ENCODE data around the gene F7. TPM values are rescaled to one million over a fixed set of nuclear protein-coding genes. Genes with fewer than 3 reads are reported as not detected.

F7 gene
- total RNA-seq, 1 donor from 2014 or later = not detected

- no peaks in the 10 kb centered on the region for H3K36me3 Mint-ChIP-seq (ENCODE audit: low read depth)
- TF ChIP-seq CTCF (IDR thresholded peaks at IDR 0.05) = no peak
- no peak overlapping the region for H3K4me3 Mint-ChIP-seq
- DNase-seq (no peak), ATAC-seq (ENCODE audit: low read depth) (no peak)
- no peak overlapping the region for H3K27ac Mint-ChIP-seq
- POLR2A ChIA-PET = no interaction called here
- H3K4me1 Mint-ChIP-seq = no peaks in the 10 kb centered on the region
- intact Hi-C loops (cut with micrococcal nuclease) = no loop called here
- H3K27me3 Mint-ChIP-seq = peaks cover 8% of the 10 kb centered on the region
- CTCF ChIA-PET = no interaction called here
- H3K9me3 Mint-ChIP-seq = no peaks in the 10 kb centered on the region
These were observed 35.3 kb downstream of the F7 start for GRCh38 chr13:113140677-113141600.

GRCh38 chr13:113141601-113141970, 36.0 kb downstream of the F7 start:
- ChIA-PET POLR2A (no interaction called here), CTCF (no interaction called here)

GRCh38 chr13:113142876-113143275, 37.3 kb downstream of the F7 start:
- CTCF ChIA-PET = no interaction called here

More at GRCh38 chr13:113141601-113141970, 36.0 kb downstream of the F7 start:
- Mint-ChIP-seq H3K4me3 (no peak overlapping the region), H3K27me3 (peaks cover 8% of the 10 kb centered on the region), H3K27ac (no peak overlapping the region), H3K9me3 (no peaks in the 10 kb centered on the region), H3K36me3 (ENCODE audit: low read depth) (no peaks in the 10 kb centered on the region), H3K4me1 (no peaks in the 10 kb centered on the region)
- no peak for DNase-seq
- ATAC-seq (ENCODE audit: low read depth) = no peak
- intact Hi-C loops (cut with micrococcal nuclease) = no loop called here
- no peak for TF ChIP-seq CTCF (IDR thresholded peaks at IDR 0.05)

GRCh38 chr13:113143466-113144254, 38.1 kb downstream of the F7 start:
- Mint-ChIP-seq H3K9me3 (no peaks in the 10 kb centered on the region), H3K36me3 (ENCODE audit: low read depth) (no peaks in the 10 kb centered on the region), H3K4me3 (no peak overlapping the region), H3K27ac (no peak overlapping the region), H3K27me3 (peaks cover 14% of the 10 kb centered on the region), H3K4me1 (no peaks in the 10 kb centered on the region)
- DNase-seq (no peak), ATAC-seq (ENCODE audit: low read depth) (no peak)
- ChIA-PET POLR2A (no interaction called here), CTCF (no interaction called here)
- no peak for TF ChIP-seq CTCF (IDR thresholded peaks at IDR 0.05)
- intact Hi-C loops (cut with micrococcal nuclease) = no loop called here

More at GRCh38 chr13:113142876-113143275, 37.3 kb downstream of the F7 start:
- H3K9me3 Mint-ChIP-seq = no peaks in the 10 kb centered on the region
- no peak for ATAC-seq (ENCODE audit: low read depth)
- H3K27me3 Mint-ChIP-seq = peaks cover 14% of the 10 kb centered on the region
- H3K4me3 Mint-ChIP-seq = no peak overlapping the region
- TF ChIP-seq CTCF (IDR thresholded peaks at IDR 0.05) = no peak
- no peak overlapping the region for H3K27ac Mint-ChIP-seq
- DNase-seq = no peak
- intact Hi-C loops (cut with micrococcal nuclease) = no loop called here
- no peaks in the 10 kb centered on the region for H3K4me1 Mint-ChIP-seq
- POLR2A ChIA-PET = no interaction called here
- no peaks in the 10 kb centered on the region for H3K36me3 Mint-ChIP-seq (ENCODE audit: low read depth)

- no peak for DNase-seq
- CTCF ChIA-PET = no interaction called here
- Mint-ChIP-seq H3K4me3 (no peak overlapping the region), H3K36me3 (ENCODE audit: low read depth) (no peaks in the 10 kb centered on the region), H3K27ac (no peak overlapping the region), H3K4me1 (no peaks in the 10 kb centered on the region), H3K9me3 (no peaks in the 10 kb centered on the region), H3K27me3 (peaks cover 10% of the 10 kb centered on the region)
- no peak for ATAC-seq (ENCODE audit: low read depth)
- intact Hi-C loops (cut with micrococcal nuclease) = no loop called here
- POLR2A ChIA-PET = no interaction called here
- no peak for TF ChIP-seq CTCF (IDR thresholded peaks at IDR 0.05)
These were observed 38.7 kb downstream of the F7 start for GRCh38 chr13:113144255-113144629.

All from activated B cell treated with CpG ODN at 0.5 μM for 24 hours (primary cell).